K562 (cell line): Measurements from ENCODE around the gene PHKB. TPM values are rescaled to one million over a fixed set of nuclear protein-coding genes. Genes with fewer than 3 reads are reported as not detected.
A peak's percentile ranks its signal among the peaks of the same experiment; 100 is the strongest.

Experiments
- ATAC-seq: fragments of 200-7000 bp; cut with Tn5 transposase; 3 replicates; pipeline ENCODE4 v1.9.1; 2020; ENCODE audit warnings: moderate library complexity
- BruUV-seq: library from RNA; stranded (reverse); fragments of 400-500 nt; replicated peaks from 2 replicates; lab custom pipeline; 2021; lab: Mats Ljungman, UMichigan
- CTCF ChIA-PET: fragments of 300-600 bp; formaldehyde crosslinking; extraction: SDS; loops from one replicate; lab custom pipeline; 2021; ENCODE audit warnings: low intra/inter-chr PET ratio; lab: Yijun Ruan, JAX
- POLR2A ChIA-PET: fragments of 300-600, 350-650 bp; sonication (Branson Sonifier 250); formaldehyde crosslinking; extraction: SDS; loops from one replicate; lab custom pipeline; 2021; ENCODE audit warnings: antibody characterized with exemption, inconsistent platforms; lab: Yijun Ruan, JAX
- DNase-seq, 4 experiments: peaks; one replicate each; pipeline versions ENCODE4 v3.0.0 to v3.0.0-alpha.2; 2011 to 2018; ENCODE audit warnings: low spot score in 3 of 4, mixed read lengths in 3 of 4; ENCODE audit errors: extremely low read depth in 1 of 4
- FAIRE-seq: peaks from 2 replicates; lab custom pipeline; 2011; peaks lifted over from hg19 to GRCh38; lab: Jason Lieb, UNC
- H2AFZ ChIP-seq: 2 replicates; pipeline ENCODE4 v1.6.0; 2011; ENCODE audit warnings: low read depth, low read length, control low read depth, inconsistent platforms
- H3K27ac ChIP-seq: fragments of 200-600 bp; 3 replicates; pipeline ENCODE4 v1.8.0; 2011; ENCODE audit warnings: low read depth, mild to moderate bottlenecking, control low read depth, inconsistent platforms, low read length, moderate library complexity, mixed read lengths; ENCODE audit errors: extremely low read depth
- H3K27me3 ChIP-seq, 2 experiments: fragments of 300-600 bp in 1 of 2; 2 replicates in 1 of 2; 3 replicates in 1 of 2; pipeline versions ENCODE4 v1.6.0 to v1.8.0; 2011; ENCODE audit warnings: inconsistent platforms in 2 of 2, low read length in 2 of 2, mild to moderate bottlenecking in 1 of 2, mixed read lengths in 1 of 2, moderate library complexity in 1 of 2; ENCODE audit not compliant: control insufficient read depth in 2 of 2, insufficient read depth in 2 of 2
- H3K36me3 ChIP-seq: fragments of 300-600 bp; 3 replicates; pipeline ENCODE4 v1.8.0; 2011; ENCODE audit warnings: mild to moderate bottlenecking, low read length, inconsistent platforms; ENCODE audit not compliant: control insufficient read depth, insufficient read depth
- H3K4me1 ChIP-seq, 2 experiments: fragments of 200-600 bp in 1 of 2; replicated peaks in 1 of 2; 2 replicates in 1 of 2; 3 replicates in 1 of 2; pipeline versions ENCODE4 v1.5.1 to v1.8.0; 2011; ENCODE audit warnings: inconsistent platforms in 2 of 2, low read length in 2 of 2, mild to moderate bottlenecking in 1 of 2, mixed read lengths in 1 of 2, moderate library complexity in 1 of 2; ENCODE audit not compliant: control insufficient read depth in 2 of 2, insufficient read depth in 2 of 2
- H3K4me2 ChIP-seq: 2 replicates; pipeline ENCODE4 v1.6.1; 2011; ENCODE audit warnings: low read length, control low read depth, inconsistent platforms, mixed read lengths; ENCODE audit not compliant: insufficient read depth
- H3K4me3 ChIP-seq: fragments of 200-600 bp; sonication (generic), shearing (Covaris generic); 2 replicates; pipeline ENCODE4 v1.5.1; 2016; ENCODE audit warnings: control low read depth, inconsistent platforms
- H3K79me2 ChIP-seq: fragments of 200-600 bp; 3 replicates; pipeline ENCODE4 v1.8.0; 2011; ENCODE audit warnings: low read length, inconsistent platforms; ENCODE audit not compliant: control insufficient read depth, insufficient read depth
- H3K9ac ChIP-seq, 2 experiments: 2 replicates each; pipeline versions ENCODE4 v1.6.0 to v1.6.1; 2011; ENCODE audit warnings: low read depth in 2 of 2, low read length in 2 of 2, control low read depth in 1 of 2, inconsistent platforms in 1 of 2, mild to moderate bottlenecking in 1 of 2, mixed read lengths in 1 of 2; ENCODE audit not compliant: insufficient read depth in 1 of 2
- H3K9me1 ChIP-seq: one replicate; pipeline ENCODE4 v1.6.0; 2011; ENCODE audit warnings: inconsistent platforms, mild to moderate bottlenecking, low read length, moderate library complexity; ENCODE audit not compliant: control insufficient read depth, insufficient read depth
- H3K9me3 ChIP-seq: replicated peaks from 2 replicates; pipeline ENCODE4 v1.5.1; 2011; ENCODE audit warnings: low read depth, low read length, inconsistent platforms; ENCODE audit not compliant: control insufficient read depth, insufficient read depth
- H4K20me1 ChIP-seq: replicated peaks from 2 replicates; pipeline ENCODE4 v1.6.1; 2011; ENCODE audit warnings: low read length, inconsistent platforms, mixed read lengths; ENCODE audit not compliant: control insufficient read depth, insufficient read depth
- ATF7 ChIP-seq: fragments of 450-650 bp; IDR thresholded peaks from 2 replicates; pipeline ENCODE4 v1.7.1; 2014; ENCODE audit warnings: mild to moderate bottlenecking, moderate library complexity
- CBX3 ChIP-seq, 2 experiments: IDR thresholded peaks; 1 replicate in 1 of 2; 2 replicates in 1 of 2; pipeline ENCODE4 v1.6.1; 2012; ENCODE audit warnings: inconsistent platforms in 2 of 2, low read length in 2 of 2, borderline replicate concordance in 1 of 2, control low read depth in 1 of 2
- EP400 ChIP-seq: fragments of 450-650 bp; IDR thresholded peaks from 2 replicates; pipeline ENCODE4 v1.6.1; 2017; ENCODE audit warnings: antibody characterized with exemption, mild to moderate bottlenecking, moderate library complexity
- GATAD2A ChIP-seq: fragments of 450-650 bp; IDR thresholded peaks from 2 replicates; pipeline ENCODE4 v1.6.1; 2017
- GTF2A2 ChIP-seq: IDR thresholded peaks from 2 replicates; pipeline ENCODE4 v1.6.1; 2016; ENCODE audit warnings: mild to moderate bottlenecking, missing genetic modification characterization, missing compliant biosample characterization
- HMG20A ChIP-seq: fragments of 450-650 bp; formaldehyde crosslinking; conservative IDR thresholded peaks from 2 replicates; pipeline ENCODE4 v1.4.0; 2020; ENCODE audit warnings: mild to moderate bottlenecking, mixed read lengths
- HMGXB4 ChIP-seq: sonication (generic); formaldehyde crosslinking; IDR thresholded peaks from 2 replicates; pipeline ENCODE4 v1.8.1; 2023; ENCODE audit warnings: mild to moderate bottlenecking, missing genetic modification reagents
- IRF9 ChIP-seq: fragments of 450-650 bp; IDR thresholded peaks from 2 replicates; pipeline ENCODE4 v1.6.1; 2016; ENCODE audit warnings: missing biosample characterization, missing genetic modification characterization
- NBN ChIP-seq: fragments of 450-650 bp; IDR thresholded peaks from 2 replicates; pipeline ENCODE4 v1.6.1; 2016; ENCODE audit warnings: low read depth, mild to moderate bottlenecking
- NCOA1 ChIP-seq: fragments of 450-650 bp; IDR thresholded peaks from 2 replicates; pipeline ENCODE4 v1.6.1; 2016; ENCODE audit warnings: low read depth
- NR4A1 ChIP-seq, 2 experiments: fragments of 250-450 bp in 1 of 2; fragments of 450-650 bp in 1 of 2; sonication (Bioruptor Pico) in 1 of 2; IDR thresholded peaks; 2 replicates each; pipeline versions ENCODE4 v1.4.0 to v1.6.1; 2016 to 2020; ENCODE audit warnings: mild to moderate bottlenecking in 2 of 2, missing compliant biosample characterization in 1 of 2, missing genetic modification characterization in 1 of 2, moderate library complexity in 1 of 2
- POLR2AphosphoS5 ChIP-seq: IDR thresholded peaks from 2 replicates; pipeline ENCODE4 v1.6.1; 2011; ENCODE audit warnings: mild to moderate bottlenecking, low read depth, low read length, moderate library complexity; ENCODE audit not compliant: control insufficient read depth, insufficient read depth
- RUNX1 ChIP-seq: sonication (generic); IDR thresholded peaks from 2 replicates; pipeline ENCODE4 v1.6.1; 2016; ENCODE audit warnings: antibody characterized with exemption, low read depth
- SMC3 ChIP-seq: conservative IDR thresholded peaks from 2 replicates; pipeline ENCODE4 v1.6.1; 2011; ENCODE audit warnings: low read depth, low read length, improper control_type of control experiment; ENCODE audit not compliant: insufficient read depth
- THRAP3 ChIP-seq: fragments of 450-650 bp; IDR thresholded peaks from 2 replicates; pipeline ENCODE4 v1.6.1; 2016; ENCODE audit warnings: mild to moderate bottlenecking, inconsistent platforms, borderline replicate concordance
- TRIM28 ChIP-seq: fragments of 450-650 bp; IDR thresholded peaks from 2 replicates; pipeline ENCODE4 v1.6.1; 2017
- WHSC1 ChIP-seq: IDR thresholded peaks from one replicate; pipeline ENCODE4 v1.6.1; 2012; ENCODE audit warnings: low read length, control low read depth, inconsistent platforms
- XRCC4 ChIP-seq: IDR thresholded peaks from one replicate; pipeline ENCODE4 v1.6.1; 2011; ENCODE audit not compliant: insufficient read depth, insufficient read length; ENCODE audit errors: extremely low read depth
- ZC3H11A ChIP-seq: IDR thresholded peaks from 2 replicates; pipeline ENCODE4 v1.6.1; 2012; ENCODE audit warnings: low read depth, low read length, improper control_type of control experiment
- ZFP30 ChIP-seq: fragments of 250-450 bp; sonication (Bioruptor Pico); IDR thresholded peaks from 2 replicates; pipeline ENCODE4 v1.8.0; 2022; ENCODE audit warnings: moderate library complexity, mild to moderate bottlenecking, inconsistent platforms, borderline replicate concordance
- WGBS: fragments of 100-300 bp; shearing (Covaris generic); methylation state at CpG from one replicate; pipeline ENCODE4 v1.1.6; 2016; ENCODE audit warnings: low coverage, mixed read lengths; ENCODE audit not compliant: insufficient coverage; ENCODE audit errors: missing lambda C conversion rate; 5-methylcytosine and 5-hydroxymethylcytosine counted together
- in situ Hi-C: fragments of 300-500 bp; cut with MboI; formaldehyde crosslinking; loops from 4 replicates; pipeline ENCODE4 v1.15.0; 2018; ENCODE audit warnings: inconsistent platforms, mixed read lengths
- intact Hi-C: fragments of 100-400 bp; cut with micrococcal nuclease; formaldehyde crosslinking; loops from 2 replicates; pipeline ENCODE4 v1.14.2; 2022
- polyA plus RNA-seq, 8 experiments: library from polyadenylated mRNA; depleted of rRNA in 4 of 8; stranded (reverse) in 5 of 8; unstranded in 3 of 8; fragments of >200 nt; fragmentation: Nextera tagmentation in 2 of 8; fragmentation: Illumina TruSeq in 1 of 8; extraction: Ambion mirVana in 2 of 8; extraction: Trizol in 1 of 8; gene quantifications; 2 replicates each; pipeline versions ENCODE4 v1.2.1 to v1.2.3, GENCODE V29; 2011 to 2014; ENCODE audit warnings: inconsistent platforms in 1 of 8, missing spikeins in 1 of 8
- total RNA-seq, 7 experiments: library from RNA; depleted of rRNA in 6 of 7; stranded (reverse); fragments of >200 nt in 6 of 7; fragmentation: Illumina TruSeq in 2 of 7; extraction: Trizol in 2 of 7; gene quantifications; 2 replicates each; pipeline versions ENCODE4 v1.2.1 to v1.2.3, GENCODE V29; 2011 to 2021; ENCODE audit warnings: low replicate concordance in 1 of 7

PHKB gene
- total and polyA plus RNA-seq, 9 of the 15 experiments (the other 6 are each of a cell fraction or from before 2014, with no cell fraction given), result 24.7 to 92.3 (median 67.0) TPM

- TF ChIP-seq NCOA1, result no peak
- no peak for TF ChIP-seq WHSC1
- TF ChIP-seq TRIM28, result no peak
- TF ChIP-seq GATAD2A, result no peak
- TF ChIP-seq SMC3, result 0 out of 2 replicates have a peak, but pooled peaks have one; percentile 9
- no peak for TF ChIP-seq GTF2A2 (tag)
- peak; percentile 49; the same call in 1 of the 2 replicates for TF ChIP-seq EP400
- no peak for TF ChIP-seq RUNX1
- TF ChIP-seq THRAP3, result no peak
- TF ChIP-seq, all 486 proteins: peak for 100
These were observed at the start of gene PHKB, which contains the start of gene ITFG1 (continued) for GRCh38 chr16:47460711-47461597.

- no peak overlapping the region for H3K9ac ChIP-seq
- no peaks in the 10 kb centered on the region for H3K4me1 ChIP-seq
- in situ Hi-C loops (no loop called here), intact Hi-C loops (no loop called here)
- peaks cover 14% of the 10 kb centered on the region; the same call in 1 of the 3 replicates for H3K36me3 ChIP-seq
- 85% methylated on average over 1 of the region's 1 CpG for WGBS
- H3K4me3 ChIP-seq, result no peak overlapping the region
- BruUV-seq, result no TSS peak
- H3K9me3 ChIP-seq, result no peaks in the 10 kb centered on the region
- no peaks in the 10 kb centered on the region for H3K27me3 ChIP-seq
- H2AFZ ChIP-seq, result no peak overlapping the region
- no peak for DNase-seq
- no peak overlapping the region for H3K27ac ChIP-seq
- H4K20me1 ChIP-seq, result no peaks in the 10 kb centered on the region
- H3K9me1 ChIP-seq, result no peaks in the 10 kb centered on the region
- no peak for FAIRE-seq
- no peak for ATAC-seq
- ChIA-PET POLR2A (no interaction called here), CTCF (no interaction called here)
- no peaks in the 10 kb centered on the region for H3K79me2 ChIP-seq
- no peak overlapping the region for H3K4me2 ChIP-seq
- no peak for TF ChIP-seq IRF9
- TF ChIP-seq CBX3 (IDR thresholded peaks at IDR 0.05; ENCODE audit: borderline replicate concordance in 1 of 2, low read length in 2 of 2), result no peak
- TF ChIP-seq ZFP30 (CRISPR knock-in tag), result no peak
- TF ChIP-seq NR4A1 (CRISPR knock-in tag; IDR thresholded peaks at IDR 0.05), result no peak
- no peak for TF ChIP-seq NR4A1 (tag; IDR thresholded peaks at IDR 0.05)
- TF ChIP-seq ATF7, result no peak
- TF ChIP-seq POLR2AphosphoS5, result no peak
- no peak for TF ChIP-seq NCOA1
- TF ChIP-seq XRCC4, result no peak
- no peak for TF ChIP-seq HMGXB4 (CRISPR knock-in tag)
- no peak for TF ChIP-seq HMG20A (CRISPR knock-in tag)
- TF ChIP-seq ZC3H11A, result no peak
- no peak for TF ChIP-seq NBN
These were observed 48.1 kb upstream of the PHKB start for GRCh38 chr16:47413041-47413440.
